GM08714 (cell line): ENCODE data around the gene SECISBP2L.

Experiments used
- H3K4me3 ChIP-seq: fragments of 200-500 bp; sonication (Bioruptor generic); 2 replicates; pipeline ENCODE4 v1.5.1; 2014; ENCODE audit warnings: mild to moderate bottlenecking, low read length, inconsistent platforms
- ZNF274 ChIP-seq: IDR thresholded peaks from 2 replicates; pipeline ENCODE4 v1.6.1; 2012; ENCODE audit warnings: mild to moderate bottlenecking, low read depth, low read length

Gene SECISBP2L

DNA sequence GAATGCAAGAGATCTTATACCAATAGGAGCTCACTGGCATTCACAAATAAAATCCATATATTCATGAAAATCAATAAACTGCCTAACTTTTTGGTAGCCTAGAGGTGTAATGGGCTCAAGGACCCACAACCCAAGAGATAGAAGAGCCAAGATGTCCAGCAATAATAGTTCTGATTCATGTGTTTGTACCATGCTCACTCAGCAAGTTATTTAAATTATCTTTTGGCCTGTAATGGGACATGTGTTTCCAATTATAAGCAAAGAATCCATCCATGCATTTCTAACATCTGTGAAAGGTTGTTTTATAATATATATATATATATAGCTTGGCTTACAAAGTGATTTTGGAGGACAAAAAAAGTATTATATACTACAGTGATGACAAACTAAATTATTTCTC lies 52.9 kb downstream of the SECISBP2L start:
- no peak for TF ChIP-seq ZNF274
- no peak overlapping the region for H3K4me3 ChIP-seq

- H3K4me3 ChIP-seq = no peak overlapping the region
- TF ChIP-seq ZNF274 = no peak
Measured at GRCh38 chr15:48992545-48992944, 53.7 kb downstream of the SECISBP2L start.

GRCh38 chr15:48992096-48992495 lies 54.1 kb downstream of the SECISBP2L start:
- H3K4me3 ChIP-seq = no peak overlapping the region
- no peak for TF ChIP-seq ZNF274

- no peak for TF ChIP-seq ZNF274
- H3K4me3 ChIP-seq = no peak overlapping the region
Measured at GRCh38 chr15:48989170-48989569, 57.1 kb downstream of the SECISBP2L start.

GRCh38 chr15:48987142-48987541 lies 59.1 kb downstream of the SECISBP2L start:
- no peak overlapping the region for H3K4me3 ChIP-seq
- TF ChIP-seq ZNF274 = no peak

GRCh38 chr15:48986240-48986639 lies 60.0 kb downstream of the SECISBP2L start:
- no peak for TF ChIP-seq ZNF274
- H3K4me3 ChIP-seq = no peak overlapping the region

DNA sequence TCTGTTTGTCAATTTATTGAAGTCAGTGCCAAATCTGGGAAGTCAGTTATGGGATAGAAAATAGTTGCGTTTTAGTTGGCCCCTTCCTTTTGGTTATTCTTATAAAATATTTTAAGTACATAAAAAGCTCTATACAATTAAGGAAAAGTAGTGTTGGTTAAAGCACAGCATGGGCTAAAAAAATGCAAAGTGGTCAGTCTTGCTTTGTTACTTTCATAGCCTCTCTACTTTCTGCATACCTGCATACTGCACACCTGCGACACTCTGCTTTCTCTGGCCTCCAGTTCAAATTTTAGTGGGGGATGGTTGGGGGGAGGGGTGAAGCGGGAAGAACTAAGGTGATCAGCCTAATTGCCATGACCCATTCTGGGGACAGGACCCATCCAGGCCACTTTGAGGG lies 60.7 kb downstream of the SECISBP2L start:
- H3K4me3 ChIP-seq = no peak overlapping the region
- no peak for TF ChIP-seq ZNF274

DNA sequence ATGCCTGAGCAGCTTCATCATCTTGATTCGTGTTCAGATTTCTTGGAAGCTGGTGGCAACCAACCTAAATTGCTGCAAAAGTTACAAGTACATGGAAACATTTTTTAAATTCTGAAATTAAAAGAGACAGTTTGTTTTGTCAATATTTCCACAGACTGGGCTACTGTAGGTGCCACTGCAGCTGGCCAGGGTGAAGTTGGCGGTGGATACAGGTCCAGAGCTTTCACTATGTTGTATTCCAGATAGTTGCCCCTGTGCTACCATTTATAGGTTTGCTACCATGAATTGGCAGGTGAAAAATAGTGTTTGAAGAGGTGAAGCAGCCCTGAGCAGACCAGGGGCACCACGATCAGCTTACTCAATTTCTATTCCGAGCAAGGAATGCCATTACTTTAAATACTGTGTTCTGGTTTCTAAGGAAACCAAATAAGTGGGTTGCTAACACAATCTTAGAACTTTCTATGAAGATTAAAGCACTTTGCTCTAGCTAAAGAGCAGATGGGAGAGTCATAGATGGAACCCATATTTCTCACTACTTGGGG lies 61.4 kb downstream of the SECISBP2L start:
- TF ChIP-seq ZNF274 = no peak
- H3K4me3 ChIP-seq = no peak overlapping the region

GRCh38 chr15:48984021-48984710 lies 62.1 kb downstream of the SECISBP2L start:
- TF ChIP-seq ZNF274 = no peak
- H3K4me3 ChIP-seq = no peak overlapping the region

- no peak for TF ChIP-seq ZNF274
- H3K4me3 ChIP-seq = no peak overlapping the region
Measured at GRCh38 chr15:48983300-48983699, 62.9 kb downstream of the SECISBP2L start.

- no peak overlapping the region for H3K4me3 ChIP-seq
- no peak for TF ChIP-seq ZNF274
Measured at GRCh38 chr15:48981941-48982340, 64.3 kb downstream of the SECISBP2L start.

GRCh38 chr15:48978638-48979037 lies 67.6 kb downstream of the SECISBP2L start:
- no peak for TF ChIP-seq ZNF274

GRCh38 chr15:48976444-48977088 lies 69.7 kb downstream of the SECISBP2L start:
- TF ChIP-seq ZNF274 = no peak
- no peak overlapping the region for H3K4me3 ChIP-seq

More at GRCh38 chr15:48978638-48979037, 67.6 kb downstream of the SECISBP2L start:
- H3K4me3 ChIP-seq = no peak overlapping the region

DNA sequence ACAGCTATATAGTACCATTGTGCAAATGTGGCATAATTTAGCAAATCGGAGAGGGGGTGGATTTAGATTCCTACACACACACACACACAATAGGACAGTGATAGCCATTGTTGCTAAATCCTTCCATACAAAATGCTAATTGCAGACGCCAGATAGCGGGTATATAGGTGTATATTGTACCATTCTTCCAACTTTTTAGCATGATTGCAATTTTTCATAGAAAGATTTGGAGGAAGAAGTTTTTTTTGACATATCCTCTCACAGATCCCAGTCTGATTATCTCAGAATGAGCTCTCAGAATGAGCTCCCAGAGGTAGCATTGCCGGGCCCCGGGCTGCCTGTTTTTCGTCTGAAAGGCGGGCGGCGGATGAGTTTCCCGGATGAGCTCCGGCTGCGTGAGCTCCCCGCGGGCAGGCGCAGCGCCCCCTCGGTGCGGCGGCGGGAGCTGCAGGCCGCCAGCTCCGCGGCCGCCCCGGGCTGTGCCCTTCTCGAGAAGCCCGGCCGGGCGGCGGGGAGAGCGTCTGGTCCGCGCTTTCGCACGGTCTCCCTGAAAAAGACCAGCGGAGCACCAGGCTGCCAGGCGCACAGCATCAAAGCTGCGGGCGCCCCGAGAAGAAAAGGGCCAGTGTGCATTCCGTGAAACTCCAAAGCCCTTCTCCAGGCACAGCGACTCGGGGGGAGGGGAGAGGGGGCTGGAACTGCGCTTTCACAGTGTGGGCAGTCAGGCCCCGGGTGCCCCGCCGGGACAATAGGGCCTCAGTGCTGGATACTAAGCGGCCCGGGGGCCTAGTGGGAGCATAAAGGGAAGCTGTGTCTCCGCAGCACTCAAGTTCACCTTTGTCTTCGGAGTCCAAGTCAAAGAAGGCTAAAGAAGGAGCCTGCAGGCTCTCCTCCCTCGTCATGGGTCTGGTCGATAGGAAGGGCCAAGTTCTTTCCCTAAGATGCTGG lies 70.5 kb downstream of the SECISBP2L start:
- peak overlapping the region; percentile 44; the same call in 1 of the 2 replicates for H3K4me3 ChIP-seq
- no peak for TF ChIP-seq ZNF274

GRCh38 chr15:48974882-48975281 lies 71.4 kb downstream of the SECISBP2L start:
- no peak overlapping the region for H3K4me3 ChIP-seq
- TF ChIP-seq ZNF274 = no peak
